Uterus (tissue), 2 donors: ENCODE results near the gene ZNF202.

Experiments
- CTCF ChIP-seq, 4 experiments: fragments of 200-600 bp in 2 of 4; fragments of 450-650 bp in 2 of 4; sonication (generic) in 2 of 4; IDR thresholded peaks; one replicate each; pipeline ENCODE4 v1.5.1; 2016 to 2019; ENCODE audit warnings: antibody characterized with exemption in 4 of 4, mild to moderate bottlenecking in 2 of 4, moderate library complexity in 1 of 4
- POLR2A ChIP-seq, 2 donors: fragments of 450-650 bp; IDR thresholded peaks; one replicate each; pipeline ENCODE4 v1.6.1; 2016; ENCODE audit warnings: antibody characterized with exemption in 2 of 2, mild to moderate bottlenecking in 1 of 2, moderate library complexity in 1 of 2

- TF ChIP-seq POLR2A (IDR thresholded peaks at IDR 0.05) (no peak), CTCF (IDR thresholded peaks at IDR 0.05) (no peak)
These were observed 42.8 kb downstream of the ZNF202 start for GRCh38 chr11:123698546-123699127.
